GM18951 (cell line): ENCODE measurements around the gene C1orf74.

Experiments
- POLR2A ChIP-seq: IDR thresholded peaks from 4 replicates; pipeline ENCODE4 v1.6.1; 2011; ENCODE audit warnings: mild to moderate bottlenecking; ENCODE audit not compliant: insufficient read length, insufficient read depth; ENCODE audit errors: extremely low read depth
- in situ Hi-C: fragments of 300-500 bp; cut with MboI; formaldehyde crosslinking; loops from one replicate; pipeline ENCODE4 v1.12.0; 2022; ENCODE audit warnings: low sequenced_read_pairs, mixed read lengths, inconsistent platforms; ENCODE audit not compliant: unreplicated experiment

The C1orf74 gene

DNA sequence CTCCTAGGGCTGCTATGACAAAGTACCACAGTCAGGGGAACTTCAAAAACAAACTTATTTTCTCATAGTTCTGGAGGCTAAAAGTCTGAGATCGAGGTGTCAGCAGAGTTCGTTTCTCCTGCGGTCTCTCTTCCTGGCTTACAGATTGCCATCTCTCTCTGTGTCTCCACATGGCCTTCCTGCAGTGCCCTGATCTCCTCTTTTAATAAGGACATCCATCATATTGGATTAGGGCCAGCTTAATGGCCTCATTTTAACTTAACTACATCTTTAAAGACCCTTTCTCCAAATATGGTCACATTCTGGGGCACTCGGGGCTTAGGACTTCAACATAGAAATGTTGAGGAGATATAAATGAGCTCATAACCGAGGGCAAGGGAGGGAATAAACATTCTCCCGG, 12.2 kb downstream of the C1orf74 start:
- in situ Hi-C loops = no loop called here
- no peak for TF ChIP-seq POLR2A

DNA sequence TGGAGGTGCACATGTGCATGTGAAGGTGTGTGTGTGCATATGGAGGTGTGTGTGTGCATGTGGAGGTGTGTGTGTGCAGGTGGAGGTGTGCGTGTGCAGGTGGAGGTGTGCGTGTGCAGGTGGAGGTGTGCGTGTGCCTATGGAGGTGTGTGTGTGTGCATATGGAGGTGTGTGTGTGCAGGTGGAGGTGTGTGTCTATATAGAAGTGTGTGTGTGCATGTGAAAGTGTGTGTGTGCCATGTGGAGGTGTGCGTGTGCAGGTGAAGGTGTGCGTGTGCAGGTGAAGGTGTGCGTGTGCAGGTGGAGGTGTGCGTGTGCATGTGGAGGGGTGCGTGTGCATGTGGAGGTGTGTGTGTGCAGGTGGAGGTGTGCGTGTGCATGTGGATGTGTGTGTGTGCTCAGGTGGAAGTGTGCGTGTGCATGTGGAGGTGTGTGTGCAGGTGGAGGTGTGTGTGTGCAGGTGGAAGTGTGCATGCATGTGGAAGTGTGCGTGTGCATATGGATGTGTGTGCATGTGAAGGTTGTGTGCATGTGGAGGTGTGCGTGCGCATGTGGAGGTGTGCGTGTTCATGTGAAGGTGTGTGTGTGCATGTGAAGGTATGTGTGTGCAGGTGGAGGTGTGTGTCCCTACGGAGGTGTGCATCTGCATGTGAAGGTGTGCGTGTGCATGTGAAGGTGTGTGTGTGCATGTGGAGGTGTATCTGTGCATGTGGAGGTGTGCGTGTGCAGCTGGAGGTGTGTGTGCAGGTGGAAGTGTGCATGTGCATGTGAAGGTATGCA, 13.5 kb downstream of the C1orf74 start:
- in situ Hi-C loops = no loop called here
- TF ChIP-seq POLR2A = no peak

DNA sequence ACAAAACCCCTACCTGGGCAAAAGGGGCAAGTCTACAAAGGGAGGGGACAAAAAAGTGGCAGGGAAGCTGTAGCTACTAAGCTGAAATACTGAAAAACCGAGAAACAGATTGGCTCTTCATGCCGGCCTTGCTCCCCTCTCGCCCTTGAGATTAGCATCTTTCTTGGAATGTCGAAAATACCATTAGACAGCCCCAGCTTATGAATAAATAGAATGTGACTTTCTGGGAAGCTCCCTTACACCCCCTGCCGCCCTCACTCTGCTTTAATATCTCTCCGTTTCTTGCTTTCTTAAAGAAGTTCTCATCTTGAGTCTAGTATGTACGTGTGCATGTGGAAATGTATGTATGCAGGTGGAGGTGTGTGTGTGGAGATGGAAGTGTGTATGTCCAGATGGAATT, 14.4 kb downstream of the C1orf74 start:
- no peak for TF ChIP-seq POLR2A
- in situ Hi-C loops = no loop called here

DNA sequence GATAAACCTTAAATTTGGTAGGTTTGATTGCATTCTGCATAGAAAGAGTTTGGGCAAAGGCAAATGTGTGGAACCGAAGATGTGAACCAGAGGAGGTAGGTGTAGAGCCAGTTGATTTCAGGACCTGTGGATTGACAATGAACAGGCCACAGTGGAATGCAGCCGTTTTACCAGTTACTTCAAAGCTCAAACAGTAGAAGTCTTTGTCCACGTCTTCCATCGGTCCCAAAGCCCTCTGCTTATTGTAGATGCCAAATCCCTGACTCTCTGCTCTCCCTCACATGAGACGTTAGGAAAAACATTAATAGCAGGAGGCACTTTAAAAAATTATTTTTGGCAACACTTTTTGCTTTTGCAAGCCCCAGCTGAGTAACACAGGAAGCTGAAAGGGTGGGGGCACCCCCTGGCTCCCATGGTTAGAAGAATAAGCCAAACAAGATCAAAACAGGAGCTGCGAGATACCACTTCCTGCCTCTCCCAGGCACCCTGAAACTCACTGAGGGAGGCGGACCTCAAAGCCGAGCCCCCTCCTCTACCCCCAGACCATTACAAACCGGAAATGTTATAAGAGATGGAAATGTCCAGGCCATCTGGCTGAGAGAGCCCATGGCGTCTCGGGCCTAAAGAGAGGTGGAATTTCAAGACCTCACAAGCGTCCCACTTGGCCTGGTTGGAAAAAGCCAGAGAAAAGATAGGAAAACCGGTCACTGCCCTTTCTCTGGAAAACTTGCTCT, 15.0 kb downstream of the C1orf74 start:
- in situ Hi-C loops = no loop called here
- TF ChIP-seq POLR2A = peak; percentile 30

DNA sequence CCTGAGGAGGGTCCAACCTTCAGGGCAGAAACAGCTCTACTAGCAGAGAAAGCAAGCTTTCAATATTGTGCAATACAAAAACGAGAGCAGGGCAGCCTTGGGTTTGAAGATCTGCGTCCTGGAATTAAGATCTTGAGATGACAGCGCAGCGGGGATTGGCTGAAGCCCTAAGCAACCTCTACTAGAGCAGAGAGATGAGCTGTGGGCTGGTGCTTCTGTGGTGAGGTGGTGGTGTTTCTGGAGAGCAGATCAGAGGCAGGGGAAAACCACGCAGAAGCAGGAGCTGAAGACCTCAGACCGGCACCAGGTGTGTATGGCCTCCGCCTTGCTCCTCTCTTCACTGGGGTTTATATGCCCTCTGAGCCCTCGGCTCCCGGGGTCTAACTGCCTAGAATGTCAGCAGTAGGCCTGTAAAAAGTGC, 16.0 kb downstream of the C1orf74 start:
- peak; percentile 77 for TF ChIP-seq POLR2A
- in situ Hi-C loops = no loop called here

DNA sequence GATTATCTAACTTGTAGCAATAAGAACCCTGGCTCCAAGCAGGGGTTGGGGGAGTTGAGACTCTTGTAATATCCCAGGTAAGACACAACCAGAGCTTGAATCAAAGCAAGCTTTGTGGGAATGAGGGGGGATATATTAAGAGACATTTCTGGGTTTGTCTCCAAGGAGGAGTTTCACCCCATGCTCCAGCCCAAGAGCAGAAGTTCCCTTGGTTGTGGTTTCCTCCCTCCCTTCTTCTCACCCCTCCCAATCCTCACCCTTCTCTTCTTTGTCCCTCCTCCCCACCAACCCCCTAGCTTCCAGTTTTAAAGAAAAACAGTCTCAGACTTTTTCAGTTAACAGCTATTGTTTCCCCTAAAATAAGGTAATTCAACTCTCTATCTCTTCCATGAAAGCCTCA, 16.7 kb downstream of the C1orf74 start:
- TF ChIP-seq POLR2A = no peak
- in situ Hi-C loops = no loop called here

DNA sequence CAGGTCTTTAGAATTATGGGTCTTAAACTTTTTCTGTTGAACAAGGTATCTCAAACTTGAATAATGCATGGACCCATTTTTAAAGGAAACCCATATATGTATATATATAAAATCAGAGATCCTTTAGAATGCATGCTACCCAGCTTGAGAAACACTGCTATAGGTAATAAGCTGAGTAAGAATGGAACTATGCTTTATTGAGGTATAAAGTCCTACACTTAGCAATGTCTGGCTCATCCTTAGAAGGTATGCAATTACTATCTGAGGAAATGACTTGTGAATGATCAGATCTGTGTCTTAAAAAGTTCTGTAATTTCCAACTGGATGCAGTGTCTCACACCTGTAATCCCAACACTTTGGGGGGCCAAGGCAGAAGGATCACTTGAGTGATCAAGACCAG, 17.3 kb downstream of the C1orf74 start:
- in situ Hi-C loops = no loop called here
- TF ChIP-seq POLR2A = no peak

DNA sequence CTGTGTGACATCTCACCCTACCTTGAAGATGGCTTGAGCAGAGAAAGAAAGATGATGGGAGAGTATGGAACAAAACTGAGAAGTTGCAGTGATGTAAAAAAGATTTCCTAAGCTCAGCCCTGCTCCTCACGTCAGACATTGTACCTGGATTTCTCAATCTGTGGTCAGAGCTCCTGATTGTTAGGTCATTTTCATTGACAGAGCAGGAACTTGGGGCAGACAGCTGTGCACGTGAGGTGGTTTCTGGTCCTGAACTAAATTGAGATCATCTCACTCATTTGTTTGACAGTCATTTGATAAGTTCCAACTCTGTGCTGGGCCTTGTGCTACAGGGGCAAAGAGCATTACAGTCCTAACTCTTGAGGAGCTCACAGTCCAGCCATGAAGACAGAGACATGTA, 18.3 kb downstream of the C1orf74 start:
- in situ Hi-C loops = no loop called here
- no peak for TF ChIP-seq POLR2A

DNA sequence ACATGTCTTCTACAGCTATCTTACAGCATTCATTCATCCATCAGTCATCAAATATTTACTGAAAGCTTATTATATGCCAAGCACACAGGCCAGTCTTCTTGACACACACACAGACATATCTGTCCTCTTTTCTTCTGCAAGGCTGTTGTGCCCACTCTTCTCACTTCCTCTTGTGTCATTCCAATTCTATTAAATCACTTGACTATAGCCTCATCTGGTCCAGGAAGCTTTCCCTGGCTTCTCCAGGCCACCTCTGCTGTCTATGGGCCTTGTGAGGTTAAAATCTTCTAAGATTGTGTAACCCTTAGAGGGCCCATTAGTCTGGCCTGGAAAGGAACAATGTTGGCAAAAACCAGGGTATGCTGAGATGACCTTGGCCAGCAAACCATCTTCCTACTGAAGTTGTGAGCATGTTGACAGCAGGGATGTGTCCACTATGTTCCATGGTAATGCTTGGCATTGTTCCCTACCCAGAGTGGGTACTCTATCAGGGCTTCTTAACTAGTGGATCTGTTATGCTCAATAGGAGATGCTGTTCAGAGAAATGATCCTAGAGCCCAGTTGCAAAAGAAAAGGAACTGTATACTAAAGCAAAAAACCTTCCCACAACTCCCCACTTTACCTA, 23.2 kb downstream of the C1orf74 start:
- no peak for TF ChIP-seq POLR2A
- in situ Hi-C loops = no loop called here

DNA sequence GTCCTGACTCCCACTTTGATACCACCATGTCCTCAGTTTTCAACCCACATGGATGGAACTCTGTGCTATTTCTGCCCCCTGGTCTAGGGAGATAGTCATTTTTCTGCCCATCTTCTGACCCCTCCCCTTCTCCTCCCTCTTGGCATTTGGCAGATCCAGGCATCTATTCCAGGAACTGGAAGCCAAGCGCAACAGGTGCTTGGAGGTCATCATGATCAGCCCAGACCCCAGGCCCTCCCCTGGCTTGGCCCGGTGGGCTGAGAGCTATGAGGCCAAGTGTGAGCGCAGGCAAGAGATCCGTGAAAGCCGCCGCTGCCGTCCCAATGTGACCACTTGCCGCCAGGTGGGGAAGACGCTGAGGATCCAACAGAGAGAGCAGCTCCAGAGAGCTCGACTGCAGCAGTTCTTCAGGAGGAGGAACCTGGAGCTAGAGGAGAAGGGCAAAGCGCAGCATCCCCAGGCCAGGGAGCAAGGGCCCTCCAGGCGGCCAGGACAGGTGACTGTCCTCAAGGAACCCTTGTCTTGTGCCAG, 24.5 kb downstream of the C1orf74 start:
- in situ Hi-C loops = no loop called here

DNA sequence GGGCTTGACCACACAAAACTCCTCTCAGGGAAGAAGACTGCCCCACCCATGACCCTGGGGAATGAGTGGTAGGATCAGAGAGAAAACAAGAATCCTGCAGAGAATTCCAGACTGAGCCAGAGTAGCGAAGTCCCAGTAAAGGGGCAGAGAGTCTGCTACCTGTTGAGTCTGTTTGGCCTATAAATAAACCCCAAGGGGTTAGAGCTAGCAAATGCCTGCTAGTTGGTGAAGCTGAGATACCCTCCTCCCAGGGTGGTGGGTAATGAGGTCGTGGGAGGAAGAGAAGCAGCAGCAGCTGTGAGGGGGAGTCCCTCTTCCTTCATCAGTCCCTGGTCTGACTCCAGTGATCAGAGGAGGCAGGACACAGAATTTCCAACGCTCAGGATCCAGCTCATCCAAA, 26.0 kb downstream of the C1orf74 start:
- in situ Hi-C loops = no loop called here
- TF ChIP-seq POLR2A = no peak

More for the DNA sequence above, 24.5 kb downstream of the C1orf74 start:
- TF ChIP-seq POLR2A = no peak

DNA sequence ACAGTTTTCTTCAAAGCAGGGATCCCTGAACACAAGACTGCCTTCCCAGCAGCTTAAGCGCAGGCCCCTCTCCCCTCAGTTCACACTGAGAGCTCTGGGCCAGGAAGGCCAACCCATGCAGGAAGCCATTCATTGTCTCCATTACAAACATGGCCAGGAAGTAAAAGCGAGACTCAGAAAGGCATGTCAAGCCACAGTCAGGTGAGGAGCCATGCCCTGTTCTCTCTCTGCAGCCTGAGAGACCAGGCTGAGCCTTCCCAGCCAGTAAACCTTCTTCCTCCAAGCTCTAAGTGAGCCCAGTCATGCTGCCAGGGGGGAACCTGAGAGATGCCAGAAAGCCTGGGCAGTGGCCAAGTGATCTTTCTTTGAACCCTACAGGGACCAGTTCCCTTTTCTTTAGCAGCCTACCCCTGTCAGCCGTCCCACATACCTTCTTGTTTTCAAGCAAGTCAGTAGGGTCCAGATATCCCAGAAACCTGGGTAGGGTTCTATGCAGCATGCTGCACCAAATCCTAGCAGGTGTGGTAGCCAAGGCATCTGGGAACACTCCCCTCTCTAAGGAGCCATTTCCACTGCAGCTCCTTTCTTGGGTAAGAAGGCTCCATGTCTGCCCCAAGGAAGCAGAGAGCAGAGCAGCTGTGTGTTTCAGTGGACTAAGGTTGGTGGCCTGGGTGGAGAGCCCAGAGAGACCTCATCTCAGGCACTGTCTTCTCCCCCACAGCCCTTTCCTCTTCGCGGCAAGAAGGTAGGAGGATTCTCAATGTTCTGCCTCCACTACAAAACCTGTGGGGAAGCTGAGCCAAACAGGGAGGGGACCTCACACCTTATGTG, 27.5 kb downstream of the C1orf74 start:
- TF ChIP-seq POLR2A = peak; percentile 50
- in situ Hi-C loops = no loop called here

DNA sequence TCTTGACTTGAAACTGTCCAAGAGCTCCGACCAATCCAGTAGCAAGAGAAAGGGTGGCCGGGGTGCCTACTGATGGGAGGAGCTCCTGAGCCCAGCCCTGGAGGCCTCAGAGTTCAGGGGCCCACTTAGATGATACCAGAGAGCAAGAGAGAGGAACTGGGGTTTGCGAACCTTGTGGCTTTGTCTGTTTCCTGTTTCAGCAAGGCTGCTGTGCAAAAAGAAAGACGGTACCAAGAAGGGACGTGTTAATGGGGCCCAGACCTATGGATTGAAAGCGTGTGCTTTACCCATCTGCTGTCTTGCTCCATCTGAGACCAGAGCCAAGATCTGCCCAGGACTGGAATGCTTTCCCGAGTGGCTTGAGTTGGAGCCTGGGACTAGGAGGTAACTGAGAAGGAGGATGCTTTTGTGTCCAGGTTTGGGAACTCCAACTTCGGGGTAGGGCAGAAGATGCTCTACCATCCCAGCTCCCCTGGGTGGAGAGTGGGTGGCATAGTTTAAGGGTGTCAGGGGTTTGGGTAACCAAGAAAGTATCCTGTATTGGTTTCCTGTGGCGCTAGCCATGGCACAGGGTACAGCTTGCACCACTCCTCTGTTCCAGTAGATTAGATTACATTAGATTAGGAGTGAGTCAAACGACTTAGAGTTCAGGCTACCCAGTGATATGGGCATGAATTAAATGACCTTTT, 28.3 kb downstream of the C1orf74 start, which contains the start of gene TRAF3IP3:
TSS of gene TRAF3IP3 (plus strand) at position 128 of the 689 bp plus-strand sequence. CDS start 3,987 bp downstream, outside the sequence.
- in situ Hi-C loops = no loop called here

More for the DNA sequence above, 28.3 kb downstream of the C1orf74 start, which contains the start of gene TRAF3IP3:
- TF ChIP-seq POLR2A = peak; percentile 62
